Fibroblast of the aortic adventitia (primary cell): Measurements from ENCODE around the gene UCHL1. TPM values are rescaled to one million over a fixed set of nuclear protein-coding genes. Genes with fewer than 3 reads are reported as not detected.

ENCODE experiments used
- DNase-seq: peaks from one replicate; pipeline ENCODE4 v3.0.0-alpha.2; 2010; ENCODE audit warnings: low read depth
- H3K4me3 ChIP-seq: 2 replicates; pipeline ENCODE4 v1.5.1; 2011; ENCODE audit warnings: low read depth, mild to moderate bottlenecking, control low read depth, low read length, moderate library complexity
- total RNA-seq: library from RNA; depleted of rRNA; stranded (reverse); fragments of >200 nt; gene quantifications from 2 replicates; pipeline ENCODE4 v1.2.3, GENCODE V29; 2012; ENCODE audit warnings: low replicate concordance
- TF ChIP-seq, protein P1 (sequence below): IDR thresholded peaks from 2 replicates; pipeline ENCODE4 v1.5.1; 2011; ENCODE audit warnings: mild to moderate bottlenecking, low read length, control low read depth, inconsistent platforms; ENCODE audit not compliant: insufficient read depth

The UCHL1 gene
- total RNA-seq, 1 donor: 765 TPM

DNA sequence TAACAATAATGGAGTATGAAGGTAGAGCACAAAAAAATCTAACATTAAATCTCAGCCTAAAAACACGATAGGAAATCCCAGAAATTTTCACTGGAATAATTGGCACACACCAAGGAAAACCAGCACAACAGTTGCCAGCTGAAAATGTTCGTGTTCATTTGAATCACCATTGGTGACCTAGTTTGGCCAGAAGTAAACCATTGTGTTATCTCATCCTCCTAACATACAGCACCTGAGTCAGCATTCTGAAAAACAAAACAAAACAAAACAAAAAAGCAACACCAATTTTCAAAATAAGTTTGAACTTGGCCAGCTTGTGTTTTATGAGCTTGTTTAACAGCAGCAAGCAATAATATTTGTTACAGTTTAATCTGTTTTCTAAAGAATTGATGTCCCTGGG lies 41.1 kb downstream of the UCHL1 start:
- TF ChIP-seq, protein P1, sequence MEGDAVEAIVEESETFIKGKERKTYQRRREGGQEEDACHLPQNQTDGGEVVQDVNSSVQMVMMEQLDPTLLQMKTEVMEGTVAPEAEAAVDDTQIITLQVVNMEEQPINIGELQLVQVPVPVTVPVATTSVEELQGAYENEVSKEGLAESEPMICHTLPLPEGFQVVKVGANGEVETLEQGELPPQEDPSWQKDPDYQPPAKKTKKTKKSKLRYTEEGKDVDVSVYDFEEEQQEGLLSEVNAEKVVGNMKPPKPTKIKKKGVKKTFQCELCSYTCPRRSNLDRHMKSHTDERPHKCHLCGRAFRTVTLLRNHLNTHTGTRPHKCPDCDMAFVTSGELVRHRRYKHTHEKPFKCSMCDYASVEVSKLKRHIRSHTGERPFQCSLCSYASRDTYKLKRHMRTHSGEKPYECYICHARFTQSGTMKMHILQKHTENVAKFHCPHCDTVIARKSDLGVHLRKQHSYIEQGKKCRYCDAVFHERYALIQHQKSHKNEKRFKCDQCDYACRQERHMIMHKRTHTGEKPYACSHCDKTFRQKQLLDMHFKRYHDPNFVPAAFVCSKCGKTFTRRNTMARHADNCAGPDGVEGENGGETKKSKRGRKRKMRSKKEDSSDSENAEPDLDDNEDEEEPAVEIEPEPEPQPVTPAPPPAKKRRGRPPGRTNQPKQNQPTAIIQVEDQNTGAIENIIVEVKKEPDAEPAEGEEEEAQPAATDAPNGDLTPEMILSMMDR: no peak
- no peak overlapping the region for H3K4me3 ChIP-seq
- DNase-seq: no peak

DNA sequence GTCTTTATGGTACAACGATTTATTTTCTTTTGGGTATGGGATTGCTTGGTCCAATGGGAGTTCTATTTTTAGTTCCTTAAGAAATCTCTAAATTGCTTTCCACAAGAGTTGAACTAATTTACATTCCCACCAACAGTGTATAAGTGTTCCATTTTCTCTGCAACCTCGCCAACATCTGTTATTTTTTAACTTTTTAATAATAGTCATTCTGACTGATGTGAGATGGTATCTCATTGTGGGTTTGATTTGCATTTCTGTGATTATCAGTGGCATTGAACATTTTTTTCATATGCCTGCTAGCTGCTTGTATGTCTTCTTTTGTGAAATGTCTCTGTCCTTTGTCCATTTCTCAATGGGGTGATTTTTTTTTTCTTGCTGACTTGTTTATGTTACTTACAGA lies 42.8 kb downstream of the UCHL1 start:
- DNase-seq: no peak
- TF ChIP-seq, protein P1: no peak
- H3K4me3 ChIP-seq: no peak overlapping the region

DNA sequence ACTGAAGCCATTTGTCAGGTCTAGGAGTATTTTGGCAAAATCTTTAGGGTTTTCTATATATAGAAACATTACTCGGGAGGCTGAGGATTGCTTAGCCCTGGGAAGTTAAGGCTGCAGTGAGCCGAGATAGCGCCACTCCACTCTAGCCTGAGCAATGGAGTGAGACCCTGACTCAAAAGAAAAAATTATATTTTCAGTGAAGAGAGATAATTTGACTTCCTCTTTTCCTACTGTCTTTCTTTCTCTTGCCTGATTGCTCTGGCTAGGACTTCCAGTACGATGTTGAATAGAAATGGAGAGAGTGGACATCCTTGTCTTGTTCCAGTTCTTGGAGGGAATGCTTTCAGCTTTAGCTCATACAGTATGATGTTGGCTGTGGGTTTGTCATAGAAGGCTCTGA lies 44.4 kb downstream of the UCHL1 start:
- TF ChIP-seq, protein P1: no peak
- H3K4me3 ChIP-seq: no peak overlapping the region
- DNase-seq: no peak

DNA sequence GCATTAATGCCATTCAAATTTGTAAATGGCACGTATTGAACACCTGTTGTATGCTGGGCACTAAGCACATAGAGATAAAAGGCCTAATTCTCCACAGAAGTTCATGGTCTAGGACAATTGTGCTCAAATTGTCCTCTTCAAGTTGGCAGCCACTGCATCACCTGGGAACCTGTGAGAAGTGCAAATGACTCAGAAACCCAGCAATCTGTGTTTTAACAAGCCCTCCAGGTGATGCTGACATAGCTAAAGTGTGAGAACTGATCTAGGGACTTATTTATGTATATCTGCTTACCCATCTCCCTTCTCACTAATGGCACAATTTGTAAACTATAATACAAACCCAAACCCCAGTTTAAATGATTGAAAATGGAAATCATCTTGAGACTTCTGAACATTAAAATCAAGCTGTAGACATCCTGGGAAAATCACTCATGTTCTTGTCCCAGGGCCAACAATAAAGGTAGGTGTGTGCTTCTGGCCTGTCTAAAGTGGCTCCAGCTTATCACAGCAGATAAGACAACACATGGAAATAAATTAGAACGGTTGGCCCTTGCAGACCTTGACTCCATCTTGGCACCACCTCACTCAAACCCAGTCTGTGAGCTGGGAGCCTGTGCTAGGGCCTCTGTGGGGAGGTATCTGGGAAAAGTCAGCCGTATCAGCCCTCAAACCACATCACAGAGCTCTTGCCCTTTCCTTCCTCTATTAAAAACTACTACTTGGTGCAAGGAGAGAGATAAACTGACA lies 46.8 kb downstream of the UCHL1 start:
- H3K4me3 ChIP-seq: no peak overlapping the region
- no peak for DNase-seq
- TF ChIP-seq, protein P1: no peak

DNA sequence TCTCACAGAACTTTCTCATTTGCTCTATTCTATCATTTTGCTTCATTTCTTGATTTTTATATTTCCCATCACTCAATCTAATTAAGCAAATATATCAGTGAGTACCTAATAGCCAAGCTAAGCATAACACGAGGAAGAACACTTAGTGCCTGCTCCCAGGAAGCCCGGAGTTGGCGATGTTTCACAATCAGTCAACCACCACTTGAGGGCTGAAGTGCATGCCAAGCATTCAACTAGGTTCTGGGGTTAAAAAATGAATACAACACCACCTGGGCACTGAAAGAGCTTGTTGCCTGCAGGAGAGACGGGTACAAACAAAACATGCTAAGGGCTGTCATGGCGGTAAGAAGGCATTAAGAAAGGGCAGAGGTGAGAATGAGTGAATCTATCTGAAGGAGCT lies 47.5 kb downstream of the UCHL1 start:
- no peak for DNase-seq
- no peak overlapping the region for H3K4me3 ChIP-seq
- TF ChIP-seq, protein P1: no peak

DNA sequence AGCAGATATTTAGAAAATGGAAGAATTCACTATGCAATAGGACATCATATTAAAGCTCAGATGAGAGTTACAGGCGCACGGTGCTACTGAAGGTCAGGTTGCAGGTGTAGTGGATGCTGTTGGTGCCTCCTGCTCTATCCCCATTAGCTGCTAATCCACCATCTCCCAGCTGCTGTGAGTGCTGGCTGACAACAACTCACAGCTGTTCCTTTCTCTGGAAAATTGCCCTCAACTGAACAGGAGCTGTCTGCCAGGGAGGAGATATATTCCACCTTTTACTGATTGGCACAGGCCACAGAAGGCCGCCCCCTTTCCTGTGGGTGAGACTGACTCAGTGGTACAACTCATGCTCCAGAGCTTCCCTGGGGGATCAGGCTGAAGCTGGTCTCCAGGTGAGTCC lies 48.7 kb downstream of the UCHL1 start:
- H3K4me3 ChIP-seq: no peak overlapping the region
- TF ChIP-seq, protein P1: no peak
- no peak for DNase-seq

DNA sequence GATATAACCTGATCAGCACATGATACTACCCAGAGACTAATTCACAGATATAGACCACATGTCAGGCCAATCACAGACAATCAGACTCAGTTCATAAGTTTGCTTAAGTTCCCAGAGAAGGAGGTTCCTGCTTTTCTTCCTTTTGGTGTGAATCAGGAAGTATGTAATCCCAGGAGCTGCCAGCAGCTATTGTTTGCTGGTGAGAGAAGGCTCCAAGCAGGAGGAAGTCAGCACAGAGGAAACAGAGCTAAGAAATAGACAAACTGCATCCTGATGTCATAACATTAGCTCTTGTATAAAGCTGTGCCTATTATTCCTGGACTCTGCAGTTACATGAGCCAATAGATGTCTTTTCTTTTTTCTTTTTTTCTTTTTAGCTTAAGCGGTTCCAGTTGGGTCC lies 50.9 kb downstream of the UCHL1 start:
- DNase-seq: no peak
- no peak overlapping the region for H3K4me3 ChIP-seq
- TF ChIP-seq, protein P1: no peak
